GM12874 (cell line): ENCODE data around the gene MTA2.

Experiments used
- CTCF ChIP-seq: IDR thresholded peaks from 2 replicates; pipeline ENCODE4 v1.5.1; 2011; ENCODE audit warnings: low read depth, mild to moderate bottlenecking, control low read depth, low read length, moderate library complexity; ENCODE audit not compliant: insufficient read depth

Gene MTA2

GRCh38 chr11:62572431-62572830 lies 29.2 kb downstream of the MTA2 start:
- TF ChIP-seq CTCF: no peak

GRCh38 chr11:62569611-62570010 lies 32.1 kb downstream of the MTA2 start:
- TF ChIP-seq CTCF: no peak

- no peak for TF ChIP-seq CTCF
Measured at GRCh38 chr11:62567018-62567633, 34.5 kb downstream of the MTA2 start.

- TF ChIP-seq CTCF: no peak
Measured at GRCh38 chr11:62566247-62566646, 35.4 kb downstream of the MTA2 start.

GRCh38 chr11:62565100-62565802 lies 36.4 kb downstream of the MTA2 start:
- TF ChIP-seq CTCF: no peak

- peak; percentile 69 for TF ChIP-seq CTCF
Measured at GRCh38 chr11:62560566-62561103, 41.0 kb downstream of the MTA2 start.

- no peak for TF ChIP-seq CTCF
Measured at GRCh38 chr11:62559204-62559603, 42.5 kb downstream of the MTA2 start.
